Astrocyte of the cerebellum (primary cell): ENCODE measurements around the gene GALNTL6.

Experiments
- DNase-seq: peaks from one replicate; pipeline ENCODE4 v3.0.0-alpha.2; 2011; ENCODE audit warnings: low read depth
- H3K4me3 ChIP-seq: 2 replicates; pipeline ENCODE4 v1.5.1; 2011; ENCODE audit warnings: mild to moderate bottlenecking, low read depth, low read length, moderate library complexity
- CTCF ChIP-seq: IDR thresholded peaks from 2 replicates; pipeline ENCODE4 v1.5.1; 2012; ENCODE audit warnings: low read length, low read depth, moderate library complexity, mild to moderate bottlenecking; ENCODE audit errors: missing control alignments
- in situ Hi-C: cut with HindIII; loops from 2 replicates; pipeline ENCODE4 v1.10.0; 2017; ENCODE audit warnings: low sequenced_read_pairs

GALNTL6 gene

GRCh38 chr4:172188248-172188988 lies 375.2 kb downstream of the GALNTL6 start:
- H3K4me3 ChIP-seq = no peak overlapping the region
- TF ChIP-seq CTCF = no peak
- in situ Hi-C loops = no loop called here
- no peak for DNase-seq

GRCh38 chr4:172202480-172203076 lies 389.4 kb downstream of the GALNTL6 start:
- H3K4me3 ChIP-seq = no peak overlapping the region
- TF ChIP-seq CTCF = peak; percentile 72
- peak; percentile 40 for DNase-seq
- in situ Hi-C loops = no loop called here

- in situ Hi-C loops = no loop called here
- H3K4me3 ChIP-seq = no peak overlapping the region
- DNase-seq = no peak
- no peak for TF ChIP-seq CTCF
These were observed 394.1 kb downstream of the GALNTL6 start for GRCh38 chr4:172207258-172207657.

GRCh38 chr4:172207886-172208285 lies 394.7 kb downstream of the GALNTL6 start:
- H3K4me3 ChIP-seq = no peak overlapping the region
- no peak for DNase-seq
- in situ Hi-C loops = no loop called here
- TF ChIP-seq CTCF = no peak

GRCh38 chr4:172220679-172221078 lies 407.5 kb downstream of the GALNTL6 start:
- TF ChIP-seq CTCF = no peak
- in situ Hi-C loops = no loop called here
- no peak overlapping the region for H3K4me3 ChIP-seq
- no peak for DNase-seq

- no peak overlapping the region for H3K4me3 ChIP-seq
- in situ Hi-C loops = no loop called here
- DNase-seq = no peak
- TF ChIP-seq CTCF = no peak
These were observed 412.3 kb downstream of the GALNTL6 start for GRCh38 chr4:172225457-172225856.
